ENCODE data around the gene U2SURP.
"Not testable (repeated sequence)": the region's sequence is repeated elsewhere in the genome, so short reads cannot be mapped to it uniquely, and the experiment has no call there.

Gene U2SURP

DNA sequence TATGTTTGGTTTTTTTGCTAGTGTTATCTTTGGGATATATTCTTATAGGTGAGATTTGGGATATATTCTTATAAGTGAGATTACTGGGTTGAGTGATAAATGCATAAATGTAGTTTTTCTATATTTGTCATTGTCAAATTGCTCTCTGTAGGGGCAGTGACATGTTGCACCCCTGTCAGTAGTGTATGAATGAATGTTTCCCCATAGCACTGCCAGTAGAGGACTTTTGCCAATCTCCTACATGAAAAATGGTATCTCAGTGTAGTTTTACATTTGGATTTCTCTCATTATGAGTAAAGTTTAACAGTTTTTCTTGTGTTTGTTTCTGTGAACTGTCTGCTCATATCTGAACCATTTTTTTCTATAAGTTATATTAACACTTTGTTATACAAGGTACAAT lies 13.6 kb downstream of the U2SURP start:
- DNase-seq: no peak
- no peak for TF ChIP-seq POLR2A (IDR thresholded peaks at IDR 0.05; ENCODE audit: low read length)
- no peak for TF ChIP-seq GATA1 (IDR thresholded peaks at IDR 0.05; ENCODE audit: low read depth, low read length)

DNA sequence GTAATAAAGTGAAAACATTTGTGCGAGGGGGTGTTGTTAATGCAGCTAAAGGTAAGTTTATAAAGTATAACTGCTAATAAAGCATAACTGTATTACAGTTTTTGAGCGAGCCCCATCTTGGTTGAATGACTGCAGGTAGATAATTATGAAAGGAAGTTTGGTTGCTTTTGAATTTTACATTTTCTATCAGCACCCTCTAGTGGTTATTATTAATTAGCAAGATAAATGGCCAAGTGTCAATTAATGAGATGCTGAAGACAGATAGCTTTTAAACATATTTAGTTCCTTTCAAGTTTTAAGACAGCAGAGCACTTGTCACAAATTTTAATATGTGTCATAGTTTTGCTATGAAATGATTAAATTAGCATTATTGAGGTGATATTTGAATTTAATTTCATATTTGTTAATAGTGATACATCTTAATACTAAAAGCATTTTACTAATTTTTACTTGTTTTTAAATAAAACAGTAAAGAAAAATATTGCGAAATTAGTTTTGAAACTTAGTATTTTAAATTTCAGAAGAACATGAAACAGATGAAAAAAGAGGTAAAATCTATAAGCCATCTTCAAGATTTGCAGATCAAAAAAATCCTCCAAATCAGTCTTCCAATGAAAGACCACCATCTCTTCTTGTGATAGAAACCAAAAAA lies 15.1 kb downstream of the U2SURP start:
- peak; percentile 50 to 68 for DNase-seq
- TF ChIP-seq POLR2A (IDR thresholded peaks at IDR 0.05; ENCODE audit: low read length) (no peak), GATA1 (IDR thresholded peaks at IDR 0.05; ENCODE audit: low read depth, low read length) (peak; percentile 49)

DNA sequence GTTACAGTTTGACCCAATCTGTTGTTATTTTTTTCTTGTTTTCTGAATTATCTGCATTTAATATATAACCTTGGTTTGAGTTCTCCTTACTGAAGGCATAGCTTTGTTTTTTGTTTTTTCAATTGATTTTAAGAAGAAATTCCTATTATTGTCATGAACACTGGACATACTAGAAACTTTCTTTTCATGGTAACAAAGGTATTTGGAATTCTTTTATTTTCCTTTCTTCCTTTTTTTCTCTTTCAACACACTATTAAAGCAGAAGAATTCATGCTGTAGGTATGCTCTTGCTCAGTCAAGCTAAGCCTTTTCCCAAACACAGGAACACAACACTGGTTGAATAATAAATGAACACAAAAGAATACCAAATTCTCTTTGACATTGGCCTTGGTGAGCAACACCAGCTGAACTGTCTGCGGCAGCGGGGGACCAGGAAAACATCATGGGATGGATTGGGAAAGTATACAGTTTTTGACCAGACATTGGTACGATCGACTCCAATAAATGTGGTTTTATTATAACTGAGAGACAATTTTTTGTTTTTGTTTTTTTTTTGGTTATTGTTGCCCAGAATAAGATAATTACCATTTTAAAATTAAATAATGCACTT lies 23.1 kb downstream of the U2SURP start:
- TF ChIP-seq GATA1 (IDR thresholded peaks at IDR 0.05; ENCODE audit: low read depth, low read length) (no peak), POLR2A (IDR thresholded peaks at IDR 0.05; ENCODE audit: low read length) (no peak)
- DNase-seq: no peak

DNA sequence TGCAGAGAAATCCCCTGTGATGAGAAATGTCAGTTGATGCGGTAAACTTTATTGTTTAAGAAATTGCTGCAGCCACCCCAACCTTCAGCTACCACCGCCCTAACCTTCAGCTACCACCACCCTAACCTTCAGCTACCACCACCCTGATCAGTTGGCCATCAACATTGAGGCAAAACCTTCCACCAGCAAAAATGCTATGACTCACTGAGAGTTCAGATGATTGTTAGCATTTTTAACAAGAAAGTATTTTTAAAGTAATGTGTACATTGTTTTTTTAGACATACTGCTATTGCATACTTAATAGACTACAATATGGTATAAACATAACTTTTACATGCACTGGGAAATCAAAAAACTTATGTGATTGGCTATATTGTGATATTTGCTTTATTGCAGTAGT lies 30.0 kb downstream of the U2SURP start:
- DNase-seq: no peak
- no peak for TF ChIP-seq POLR2A (IDR thresholded peaks at IDR 0.05; ENCODE audit: low read length)
- no peak for TF ChIP-seq GATA1 (IDR thresholded peaks at IDR 0.05; ENCODE audit: low read depth, low read length)

DNA sequence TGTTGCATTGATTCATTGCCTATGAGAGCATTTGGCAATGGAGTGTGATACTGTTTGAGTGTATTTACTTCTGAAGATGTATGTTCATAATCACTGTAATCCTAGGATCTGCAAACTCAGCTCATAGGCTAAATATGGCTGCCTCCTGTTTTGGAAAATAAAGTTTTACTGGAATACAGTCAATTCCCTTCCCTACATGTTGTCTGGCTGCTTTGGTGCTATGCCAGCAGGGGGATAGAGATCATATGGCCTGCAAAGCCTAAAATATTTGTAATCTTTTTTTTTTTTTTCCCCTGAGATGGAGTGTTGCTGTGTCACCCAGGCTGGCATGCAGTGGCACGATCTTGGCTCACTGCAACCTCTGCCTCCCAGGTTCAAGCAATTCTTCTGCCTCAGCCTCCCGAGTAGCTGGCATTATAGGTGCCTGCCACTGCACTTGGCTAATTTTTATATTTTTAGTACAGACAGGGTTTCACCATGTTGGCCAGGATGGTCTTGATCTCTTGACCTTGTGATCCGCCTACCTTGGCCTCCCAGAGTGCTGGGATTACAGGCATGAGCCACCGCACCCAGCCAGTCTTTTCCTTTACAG lies 30.5 kb downstream of the U2SURP start:
- not testable (repeated sequence) for DNase-seq

DNA sequence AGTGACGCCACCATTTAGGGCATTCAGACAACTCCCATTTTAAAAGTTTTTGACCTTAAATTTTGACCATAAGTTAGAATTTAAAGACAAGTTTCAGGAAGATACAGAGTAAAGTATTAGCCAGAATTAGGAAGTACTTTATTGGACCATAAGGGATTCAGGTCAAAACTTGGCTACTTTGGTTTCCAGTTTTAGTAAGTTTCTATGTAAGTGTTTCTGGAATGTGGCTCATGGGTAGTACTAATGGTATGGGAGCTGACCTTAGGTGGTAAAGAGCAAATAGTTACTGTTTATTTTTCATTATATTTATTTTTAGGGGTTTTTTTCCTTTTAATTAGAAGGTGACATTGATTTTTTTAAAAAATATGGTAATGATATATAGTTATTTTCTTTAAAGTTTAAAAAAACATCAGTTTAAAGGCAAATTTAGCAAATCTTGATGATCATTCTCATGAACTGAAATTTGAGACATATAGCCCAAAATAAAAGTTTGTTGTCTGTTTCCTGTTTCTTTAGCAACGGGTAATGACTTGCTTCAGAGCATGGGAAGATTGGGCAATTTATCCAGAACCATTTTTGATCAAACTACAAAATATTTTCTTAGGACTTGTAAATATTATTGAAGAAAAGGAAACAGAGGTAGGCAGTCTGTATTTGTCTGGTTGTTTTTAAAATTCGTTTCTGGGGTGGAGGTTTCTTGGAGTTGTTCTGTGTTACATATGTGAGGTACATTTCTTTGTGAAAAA lies 34.3 kb downstream of the U2SURP start:
- DNase-seq: no peak
- TF ChIP-seq GATA1 (IDR thresholded peaks at IDR 0.05; ENCODE audit: low read depth, low read length) (no peak), POLR2A (IDR thresholded peaks at IDR 0.05; ENCODE audit: low read length) (no peak)

DNA sequence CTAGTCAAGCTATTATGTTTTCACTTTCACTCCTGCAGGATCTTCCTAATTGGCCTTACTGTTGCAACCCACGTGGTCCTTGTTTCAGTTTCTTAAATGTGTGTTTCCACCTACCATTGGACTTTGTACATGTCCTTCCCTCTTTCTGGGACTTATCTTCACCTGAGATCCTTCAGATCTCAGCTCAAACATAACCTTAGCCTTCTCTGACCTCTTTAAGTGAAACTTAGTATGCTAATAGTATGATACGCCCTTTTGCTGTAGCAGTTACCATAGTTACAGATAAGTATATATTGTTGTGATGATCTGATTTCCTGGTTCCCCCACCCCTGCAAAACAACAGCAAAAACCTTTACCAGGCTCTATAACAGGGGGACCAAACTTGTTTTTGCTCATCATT lies 35.2 kb downstream of the U2SURP start:
- peak; percentile 24 to 25 for DNase-seq
- no peak for TF ChIP-seq GATA1 (IDR thresholded peaks at IDR 0.05; ENCODE audit: low read depth, low read length)
- no peak for TF ChIP-seq POLR2A (IDR thresholded peaks at IDR 0.05; ENCODE audit: low read length)

DNA sequence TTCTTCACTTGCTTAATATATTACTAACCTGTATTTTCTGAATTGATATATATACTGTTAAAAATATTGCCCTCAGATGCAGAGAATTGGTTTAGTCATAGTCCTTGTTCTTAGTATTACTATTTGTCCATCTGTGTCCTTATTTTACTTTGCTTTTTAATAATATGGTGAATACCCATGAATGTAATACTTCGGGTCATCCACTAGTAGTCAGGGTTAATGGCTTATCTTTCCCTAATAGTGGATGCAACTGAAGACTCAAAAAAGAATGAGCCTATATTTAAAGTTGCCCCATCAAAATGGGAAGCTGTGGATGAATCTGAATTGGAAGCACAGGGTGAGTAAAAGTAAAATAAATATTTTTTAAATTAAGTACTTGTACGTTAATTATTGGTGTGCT lies 36.5 kb downstream of the U2SURP start:
- DNase-seq: peak; percentile 12 to 28
- TF ChIP-seq POLR2A (IDR thresholded peaks at IDR 0.05; ENCODE audit: low read length): no peak
- no peak for TF ChIP-seq GATA1 (IDR thresholded peaks at IDR 0.05; ENCODE audit: low read depth, low read length)

DNA sequence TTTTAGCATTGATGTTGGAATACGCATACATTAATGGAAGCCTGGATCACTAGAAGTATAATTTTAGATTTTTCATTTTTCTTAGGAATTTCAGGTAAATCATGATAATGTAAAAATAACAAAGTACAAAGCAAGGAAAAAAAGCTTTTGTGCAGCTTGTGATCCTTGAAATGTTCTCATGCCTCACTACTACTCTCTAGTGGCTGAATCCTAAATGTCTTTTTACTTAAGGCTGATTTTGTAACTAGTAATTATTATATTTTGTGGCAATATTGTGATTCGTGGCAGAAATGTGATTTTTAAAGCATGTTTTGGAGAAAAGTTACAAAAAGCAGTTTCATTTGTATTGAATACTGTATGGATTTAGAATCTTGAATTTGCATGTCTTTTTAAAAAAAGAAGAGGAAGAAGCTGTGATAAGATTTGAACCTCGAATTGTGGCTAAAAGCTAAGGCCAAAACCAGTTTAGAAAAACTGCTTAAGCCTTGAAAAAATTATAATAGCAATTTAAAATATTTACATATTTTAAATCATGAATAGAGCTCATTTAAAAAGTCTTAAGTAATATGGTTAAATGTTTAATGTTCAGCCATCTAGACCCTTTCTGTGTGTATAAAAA lies 39.0 kb downstream of the U2SURP start:
- DNase-seq: peak; percentile 65 to 74
- TF ChIP-seq POLR2A (IDR thresholded peaks at IDR 0.05; ENCODE audit: low read length) (no peak), GATA1 (IDR thresholded peaks at IDR 0.05; ENCODE audit: low read depth, low read length) (no peak)

DNA sequence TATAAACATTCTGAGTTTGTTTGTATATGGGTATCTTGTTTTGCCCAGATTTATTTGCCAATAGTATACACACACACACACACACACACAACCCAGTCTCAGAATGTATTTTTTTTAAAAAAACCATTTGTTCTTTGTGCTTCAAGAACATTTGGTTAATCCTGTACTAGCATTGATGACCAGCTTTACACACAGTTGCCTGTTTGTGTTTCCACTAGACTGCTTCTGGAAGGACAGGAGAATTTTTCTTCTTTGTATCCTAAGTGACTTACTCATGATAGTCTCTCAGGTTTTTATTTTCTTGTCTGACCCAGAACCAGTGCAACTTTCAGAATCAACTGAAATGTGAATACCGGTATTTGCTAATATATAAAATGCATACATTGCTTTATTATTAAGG lies 40.5 kb downstream of the U2SURP start:
- TF ChIP-seq POLR2A (IDR thresholded peaks at IDR 0.05; ENCODE audit: low read length) (no peak), GATA1 (IDR thresholded peaks at IDR 0.05; ENCODE audit: low read depth, low read length) (no peak)
- no peak for DNase-seq

DNA sequence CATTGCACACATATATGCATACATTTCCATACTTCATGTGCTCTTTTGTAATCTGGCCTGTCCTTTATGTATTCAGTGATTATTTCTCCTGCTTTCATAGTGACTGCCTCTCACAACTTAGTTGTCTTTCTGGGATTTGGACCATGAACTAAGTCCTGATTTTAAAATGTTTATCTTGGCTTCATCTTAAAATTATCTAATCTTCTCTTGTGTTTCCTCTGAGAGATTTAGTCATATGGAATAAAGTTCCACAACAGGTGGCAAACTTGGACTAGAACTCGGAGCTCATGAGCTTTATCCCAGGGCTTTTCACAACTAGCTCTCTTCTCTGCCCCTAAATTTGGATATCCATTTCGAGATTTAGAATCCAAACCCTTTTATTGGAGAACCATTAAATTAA lies 44.3 kb downstream of the U2SURP start:
- no peak for TF ChIP-seq GATA1 (IDR thresholded peaks at IDR 0.05; ENCODE audit: low read depth, low read length)
- no peak for TF ChIP-seq POLR2A (IDR thresholded peaks at IDR 0.05; ENCODE audit: low read length)
- no peak for DNase-seq

DNA sequence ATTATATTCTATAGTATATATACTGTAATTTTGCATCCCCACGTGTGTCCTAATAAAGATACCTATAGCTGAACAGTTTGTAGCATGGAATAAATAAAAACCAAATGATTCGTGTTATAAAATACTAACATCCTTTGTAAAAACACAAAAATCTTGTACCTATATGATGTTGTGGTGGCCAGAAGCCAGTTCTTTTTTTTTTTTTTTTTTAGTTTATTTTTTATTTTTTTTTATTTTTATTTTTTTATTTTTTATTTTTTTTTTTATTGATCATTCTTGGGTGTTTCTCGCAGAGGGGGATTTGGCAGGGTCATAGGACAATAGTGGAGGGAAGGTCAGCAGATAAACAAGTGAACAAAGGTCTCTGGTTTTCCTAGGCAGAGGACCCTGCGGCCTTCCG lies 44.7 kb downstream of the U2SURP start:
- DNase-seq: not testable (repeated sequence)

DNA sequence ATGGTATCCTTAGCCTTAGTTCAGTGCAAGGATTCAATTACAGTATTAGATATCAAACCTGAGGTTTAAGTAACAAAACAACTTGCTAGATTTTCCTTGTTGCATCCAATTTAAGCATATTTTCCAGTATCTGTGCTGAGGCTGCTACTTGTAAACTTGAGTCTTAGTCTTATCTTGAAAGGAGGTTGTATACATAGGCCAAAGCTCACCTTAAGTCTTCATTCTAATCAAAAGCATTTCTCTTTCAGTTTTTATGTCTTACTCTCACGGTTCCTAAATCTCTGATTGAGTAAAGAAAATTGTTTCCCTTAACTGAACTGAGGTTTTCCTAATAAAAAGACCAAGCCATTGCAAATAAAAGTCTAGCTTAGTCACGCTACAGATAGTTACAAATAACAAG lies 52.6 kb downstream of the U2SURP start:
- no peak for TF ChIP-seq GATA1 (IDR thresholded peaks at IDR 0.05; ENCODE audit: low read depth, low read length)
- no peak for TF ChIP-seq POLR2A (IDR thresholded peaks at IDR 0.05; ENCODE audit: low read length)
- no peak for DNase-seq

DNA sequence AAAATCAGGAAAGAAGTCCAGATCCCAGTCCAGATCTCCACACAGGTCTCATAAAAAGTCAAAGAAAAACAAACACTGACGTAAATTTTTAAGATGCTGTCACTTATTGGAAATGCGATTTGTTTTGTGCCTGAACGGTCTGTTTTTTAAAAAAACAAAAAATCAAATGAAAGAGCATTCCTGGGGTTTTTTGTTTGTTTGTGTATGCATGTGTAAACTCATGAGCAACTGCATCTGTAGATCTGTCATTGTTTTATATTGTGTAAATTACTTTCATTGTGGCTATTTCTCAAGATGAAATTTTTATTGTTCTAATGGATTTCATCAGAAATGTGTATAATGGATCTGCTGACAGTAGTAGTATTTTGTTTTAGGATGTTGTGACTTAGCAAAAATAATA lies 55.0 kb downstream of the U2SURP start:
- no peak for DNase-seq
- no peak for TF ChIP-seq POLR2A (IDR thresholded peaks at IDR 0.05; ENCODE audit: low read length)
- TF ChIP-seq GATA1 (IDR thresholded peaks at IDR 0.05; ENCODE audit: low read depth, low read length): no peak

Measured in erythroblast (primary cell).